Colon (tissue), 2 donors: ENCODE data around the gene ARHGAP24.

Experiments
- FAIRE-seq: peaks from 2 replicates; lab custom pipeline; 2012; peaks lifted over from hg19 to GRCh38; lab: Jason Lieb, UNC
- donor health status: control.
- donor health status: control.

ARHGAP24 gene

GRCh38 chr4:85741381-85741780 is 266.4 kb downstream of the ARHGAP24 start:
- FAIRE-seq, result no peak

GRCh38 chr4:85741921-85742591 is 267.1 kb downstream of the ARHGAP24 start:
- no peak for FAIRE-seq

- no peak for FAIRE-seq
Observed at GRCh38 chr4:85744950-85745349, 270.0 kb downstream of the ARHGAP24 start.

- FAIRE-seq, result no peak
Observed at GRCh38 chr4:85745939-85746338, 271.0 kb downstream of the ARHGAP24 start.

DNA sequence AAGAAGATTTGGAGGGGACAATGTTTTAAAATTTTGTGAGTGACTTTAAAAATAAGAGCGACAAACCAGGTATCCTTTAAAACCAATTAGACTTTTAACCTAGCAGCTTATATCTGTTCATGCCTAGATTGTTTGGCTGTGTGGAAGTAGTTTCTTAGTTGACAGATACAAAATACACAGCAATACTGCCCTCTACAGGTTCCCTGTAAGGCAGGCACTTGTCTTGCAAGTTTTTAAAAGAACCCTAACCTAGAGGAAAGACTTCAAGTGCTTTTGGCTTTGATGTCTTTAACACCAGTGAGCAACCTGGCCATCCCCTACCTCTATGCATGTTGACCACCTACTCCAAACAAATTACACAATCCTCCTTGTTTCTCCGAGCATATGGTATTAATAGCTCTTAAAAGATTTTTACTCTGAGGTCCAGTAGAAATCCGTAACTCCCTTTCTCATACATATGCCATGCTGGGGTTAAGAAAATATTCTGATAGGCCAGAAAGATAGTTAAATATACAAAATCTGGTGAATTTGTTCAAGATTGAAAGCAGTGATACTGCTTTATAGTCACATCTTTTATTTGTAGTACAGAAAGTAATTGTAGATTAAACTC is 273.0 kb downstream of the ARHGAP24 start:
- peak; percentile 41 for FAIRE-seq

DNA sequence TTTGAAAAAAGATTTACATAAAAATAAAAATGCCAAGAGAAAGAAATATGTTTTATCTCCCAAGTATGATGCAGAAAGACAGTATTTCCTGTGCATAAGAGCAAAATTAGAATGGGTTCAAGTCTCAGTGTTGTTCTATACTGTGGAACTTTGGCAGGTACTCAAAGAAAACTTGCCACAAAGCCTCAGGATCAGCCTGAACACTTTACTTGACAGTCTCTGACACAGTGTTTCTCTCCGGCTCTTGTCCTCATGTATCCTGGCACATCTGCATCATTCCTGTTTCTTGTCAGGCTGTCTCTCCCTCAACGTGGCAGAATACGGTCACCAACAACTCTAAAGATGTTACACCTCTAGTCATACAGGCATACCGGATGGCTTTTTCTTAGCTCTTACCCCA is 273.7 kb downstream of the ARHGAP24 start:
- FAIRE-seq, result no peak

DNA sequence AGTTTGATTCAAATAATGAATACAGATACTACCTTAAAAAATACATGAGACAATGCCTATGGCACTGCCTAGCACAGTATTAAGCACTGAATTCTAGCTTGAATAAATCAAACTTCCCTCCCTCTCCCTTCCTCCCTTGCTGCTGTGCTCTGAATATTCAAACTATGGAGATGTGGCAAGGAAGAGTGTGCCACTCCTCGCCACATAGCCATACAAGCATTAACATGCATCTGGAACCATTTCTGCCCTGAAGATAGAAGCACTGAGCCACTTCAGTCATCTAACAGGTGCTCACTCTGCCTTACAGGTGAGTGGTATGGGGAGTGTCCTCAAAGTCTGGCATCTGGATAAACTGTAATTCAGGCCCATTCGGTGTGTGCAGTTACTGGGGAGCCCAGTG is 276.9 kb downstream of the ARHGAP24 start:
- FAIRE-seq, result no peak

DNA sequence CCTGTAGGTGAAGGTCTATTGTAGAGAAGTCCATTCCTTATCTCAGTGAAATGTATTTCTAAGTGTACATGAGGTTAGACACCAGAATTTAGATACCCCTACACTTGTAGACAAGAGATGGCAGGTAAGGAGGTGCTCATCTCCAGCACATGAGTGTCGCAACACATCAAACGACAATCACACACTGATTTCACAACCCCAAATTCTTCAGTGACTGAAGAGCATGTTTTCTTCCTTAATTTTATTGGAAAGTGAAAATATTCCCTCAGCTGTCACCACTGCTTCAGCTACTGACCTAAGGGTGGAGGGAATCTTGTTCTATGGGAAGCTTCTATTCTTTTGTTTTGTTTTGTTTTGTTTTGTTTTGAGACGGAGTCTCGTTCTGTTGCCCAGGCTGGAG is 280.3 kb downstream of the ARHGAP24 start:
- no peak for FAIRE-seq

- FAIRE-seq, result no peak
Observed at GRCh38 chr4:85756938-85757337, 282.0 kb downstream of the ARHGAP24 start.

DNA sequence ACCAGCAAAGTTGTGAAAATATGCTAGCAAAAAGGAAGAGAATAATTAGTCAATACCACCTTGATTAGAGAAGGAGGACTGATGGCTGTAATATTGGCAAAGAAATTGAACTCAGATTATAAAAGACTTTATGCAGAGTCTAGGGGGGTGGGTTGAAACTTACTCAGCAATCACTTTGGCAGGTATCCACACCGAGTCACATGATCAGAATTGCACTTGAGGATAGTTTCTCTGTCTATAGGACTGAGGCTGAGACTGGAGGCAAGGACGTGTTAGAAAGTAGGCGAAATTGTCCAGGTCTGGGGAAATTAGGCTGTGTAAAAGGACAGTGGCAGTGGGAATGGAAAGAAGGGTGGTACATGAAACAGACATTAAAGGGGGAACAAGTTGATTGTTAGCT is 284.4 kb downstream of the ARHGAP24 start:
- no peak for FAIRE-seq

GRCh38 chr4:85760511-85760910 is 285.6 kb downstream of the ARHGAP24 start:
- no peak for FAIRE-seq

DNA sequence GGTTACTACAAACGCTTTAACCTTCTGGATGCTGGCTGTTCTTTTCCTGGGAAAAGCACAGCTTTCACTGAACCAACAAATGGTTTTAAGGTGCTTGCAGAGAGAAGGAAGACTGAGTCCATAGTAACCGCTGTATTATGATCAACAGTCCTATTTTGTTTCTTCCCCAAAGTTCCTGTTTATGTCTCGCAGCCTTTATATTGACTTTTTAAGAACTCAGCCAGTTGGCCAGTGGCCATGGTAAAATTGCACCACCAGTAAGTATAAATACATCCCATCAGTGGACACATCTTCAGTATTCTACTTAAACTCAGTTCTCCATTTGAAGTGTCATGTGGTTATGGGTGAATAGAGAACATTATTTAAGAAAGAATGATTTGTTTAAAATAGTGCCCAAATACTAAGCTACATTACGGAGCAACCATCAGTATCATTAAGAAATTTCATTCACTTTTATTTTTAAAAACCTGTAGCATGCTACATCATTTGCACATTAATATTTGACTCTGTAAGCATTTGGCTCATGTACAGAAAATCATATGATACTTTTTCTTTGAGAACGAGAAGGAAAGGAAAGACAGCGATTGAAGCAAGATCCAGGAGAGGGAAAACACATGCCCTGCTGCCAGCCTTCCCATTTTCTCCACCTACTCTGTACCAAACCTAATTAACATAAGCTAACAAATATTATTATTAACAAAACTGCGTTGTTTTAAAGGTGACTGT is 287.0 kb downstream of the ARHGAP24 start:
- FAIRE-seq, result no peak

DNA sequence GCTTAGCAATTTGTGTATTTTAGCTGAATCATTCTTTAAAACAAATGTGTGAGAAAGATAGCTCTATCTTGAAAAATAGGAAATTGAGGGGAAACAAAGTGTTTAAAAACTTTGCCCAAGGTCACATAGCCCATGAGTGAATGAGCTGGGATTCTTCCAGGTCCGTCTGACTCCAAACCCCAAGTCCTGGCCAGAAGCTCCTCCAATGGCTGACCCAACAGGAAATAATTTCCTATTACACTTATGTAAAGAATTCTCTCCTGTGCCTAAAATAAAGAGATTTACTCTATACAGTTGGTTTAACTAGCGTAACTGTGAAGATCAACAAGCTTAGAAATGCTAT is 287.6 kb downstream of the ARHGAP24 start:
- no peak for FAIRE-seq

DNA sequence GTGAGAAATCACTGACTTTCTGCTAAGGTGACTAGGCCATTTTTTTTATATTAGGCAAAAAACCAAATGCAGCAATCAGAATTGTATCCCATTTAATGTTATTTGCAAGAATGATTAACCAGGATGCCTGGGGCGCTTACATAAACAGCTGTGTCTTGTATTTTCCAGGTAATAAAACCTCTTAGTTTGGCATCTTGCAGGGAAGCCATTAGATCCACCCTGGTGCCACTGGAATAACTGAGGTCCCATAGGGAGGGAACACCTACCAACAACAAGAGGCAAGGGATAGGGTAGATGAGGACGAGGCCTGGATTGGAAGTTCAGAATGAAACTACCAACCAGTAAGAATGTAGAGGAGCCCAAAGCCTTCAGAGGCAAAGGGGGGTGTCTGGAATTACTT is 288.3 kb downstream of the ARHGAP24 start:
- FAIRE-seq, result no peak

GRCh38 chr4:85767649-85768048 is 292.7 kb downstream of the ARHGAP24 start:
- FAIRE-seq, result no peak

DNA sequence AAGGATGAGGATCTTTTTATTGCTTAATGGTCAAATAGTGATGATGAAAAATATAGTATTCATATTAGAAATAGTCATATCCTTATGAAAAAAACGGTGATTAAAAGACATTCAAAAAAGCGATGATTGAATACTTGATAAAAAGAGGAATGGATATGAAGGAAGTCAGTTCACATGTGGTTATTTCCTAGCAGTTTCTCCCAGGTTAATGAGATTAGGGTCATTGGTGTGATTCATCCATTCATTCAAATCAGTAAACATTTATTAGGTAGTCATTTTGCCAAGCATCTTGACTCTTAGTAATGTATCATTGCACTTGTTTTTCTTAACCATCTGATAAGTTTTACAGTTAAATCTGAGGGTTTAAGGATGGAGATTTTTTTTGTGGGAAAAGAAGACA is 294.1 kb downstream of the ARHGAP24 start:
- no peak for FAIRE-seq

DNA sequence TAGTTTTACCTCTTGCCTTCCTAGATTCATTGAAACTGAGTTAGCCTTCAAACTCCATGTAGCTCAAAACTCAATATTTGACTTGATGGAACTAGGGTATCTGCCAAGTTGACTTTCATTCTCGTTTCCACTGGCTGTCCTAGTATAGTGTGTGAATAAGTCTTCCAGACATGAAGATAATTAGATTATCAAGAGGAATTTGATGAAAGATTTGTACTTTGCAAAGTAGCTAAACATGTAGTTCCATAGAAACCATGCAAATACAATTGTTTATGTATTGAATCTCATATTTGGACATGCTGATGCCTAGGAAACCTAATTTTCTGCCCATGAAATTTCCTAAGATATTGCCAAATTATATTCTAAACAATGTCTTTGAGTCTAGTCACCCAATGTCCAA is 297.5 kb downstream of the ARHGAP24 start:
- FAIRE-seq, result no peak

DNA sequence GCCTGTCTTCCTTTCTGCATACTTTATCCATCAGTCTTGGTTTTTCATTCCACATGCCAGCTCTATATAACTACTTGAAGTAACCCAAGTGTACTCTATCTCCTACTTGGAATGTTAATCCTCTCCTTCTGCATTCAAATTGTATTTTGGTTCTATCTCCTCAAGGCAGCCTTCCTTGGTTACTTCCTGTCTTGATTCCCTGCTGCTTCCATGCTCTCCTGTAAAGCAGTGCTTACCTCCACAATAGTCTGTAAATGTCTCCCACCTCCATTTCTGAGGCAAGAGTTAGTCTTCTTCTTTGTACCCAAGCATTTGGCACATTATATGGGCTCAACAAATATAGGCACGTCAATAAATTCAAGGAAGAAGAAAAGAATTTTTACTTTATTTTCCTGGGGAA is 298.4 kb downstream of the ARHGAP24 start:
- FAIRE-seq, result no peak

GRCh38 chr4:85774000-85774399 is 299.1 kb downstream of the ARHGAP24 start:
- no peak for FAIRE-seq

- FAIRE-seq, result no peak
Observed at GRCh38 chr4:85774489-85774888, 299.5 kb downstream of the ARHGAP24 start.

GRCh38 chr4:85776096-85776495 is 301.1 kb downstream of the ARHGAP24 start:
- no peak for FAIRE-seq

- no peak for FAIRE-seq
Observed at GRCh38 chr4:85776579-85776978, 301.6 kb downstream of the ARHGAP24 start.

DNA sequence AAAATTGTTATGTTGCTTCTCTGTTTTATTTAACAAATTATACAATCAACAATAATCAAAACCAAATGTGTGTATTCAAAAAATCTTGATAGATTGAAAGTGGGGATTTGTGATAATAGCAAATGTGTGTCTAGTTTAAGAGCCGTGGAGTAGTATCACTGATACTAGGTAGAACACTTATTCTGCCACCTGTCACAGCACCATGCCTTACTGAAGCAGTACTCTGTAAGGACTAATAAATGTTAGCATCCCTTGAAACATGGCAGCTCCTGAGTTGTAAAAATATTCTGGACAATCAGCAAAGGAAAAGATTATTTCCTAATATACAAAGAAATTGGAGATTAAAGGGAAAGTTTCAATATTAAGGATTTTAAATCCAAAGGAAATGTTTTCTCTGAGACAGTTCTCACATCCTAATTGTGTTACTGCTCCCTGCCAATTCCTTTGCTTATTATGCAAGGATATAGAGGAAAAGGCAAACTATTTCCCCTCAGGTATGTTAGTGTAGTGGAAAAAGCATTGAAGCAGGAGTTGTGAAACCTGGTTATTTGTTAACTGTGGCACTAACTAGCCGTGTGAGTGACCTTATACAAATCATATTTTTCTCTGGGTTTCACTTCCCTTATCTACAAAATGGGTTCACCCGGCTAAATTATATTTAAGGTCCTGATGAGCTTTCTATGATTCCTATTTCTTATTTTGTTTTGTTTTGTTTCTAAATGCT is 303.1 kb downstream of the ARHGAP24 start:
- FAIRE-seq, result peak; percentile 43
